ENCODE measurements around the gene SGK1.
"Not testable (repeated sequence)": the region's sequence is repeated elsewhere in the genome, so short reads cannot be mapped to it uniquely, and the experiment has no call there.

Gene SGK1

DNA sequence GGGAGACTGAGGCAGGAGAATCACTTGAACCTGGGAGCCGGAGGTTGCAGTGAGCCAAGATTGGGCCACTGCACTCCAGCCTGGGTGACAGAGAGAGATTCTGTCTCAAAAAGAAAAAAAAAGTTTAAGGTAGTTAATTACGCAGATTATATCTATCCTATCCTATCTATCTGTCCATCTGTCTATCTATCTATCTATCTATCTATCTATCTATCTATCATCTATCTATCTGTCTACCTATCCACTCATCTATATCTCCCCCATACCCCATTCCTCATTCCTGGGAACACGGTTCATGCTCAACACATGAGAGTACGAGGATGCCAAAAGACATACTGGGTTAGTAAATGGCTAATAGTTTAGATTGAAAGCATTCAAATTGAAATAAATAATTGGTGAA lies 8.3 kb upstream of the SGK1 start:
- DNase-seq (ENCODE audit: low read depth): not testable (repeated sequence)

- DNase-seq (ENCODE audit: low read depth): no peak
Measured at GRCh38 chr6:134324766-134325165, 6.9 kb upstream of the SGK1 start.

DNA sequence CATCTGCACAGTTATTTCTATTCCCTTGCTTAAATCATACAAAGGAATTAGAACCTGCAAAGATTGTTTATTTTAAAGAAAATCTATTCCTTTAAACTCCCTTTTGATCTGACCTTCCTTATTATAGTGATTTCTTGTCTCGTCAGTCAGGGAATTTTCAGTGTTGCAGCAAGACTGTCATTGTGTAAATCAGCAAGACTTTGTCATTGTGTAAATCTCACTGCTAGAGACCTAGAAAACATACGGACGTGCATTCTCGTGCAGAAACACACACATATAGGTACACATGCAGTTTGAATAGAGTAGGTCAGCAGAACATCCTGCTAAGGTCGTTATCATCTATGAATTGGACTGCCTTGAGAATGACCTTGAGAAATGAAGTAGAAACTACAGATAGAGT lies 6.2 kb upstream of the SGK1 start:
- no peak for DNase-seq (ENCODE audit: low read depth)

GRCh38 chr6:134323698-134324097 lies 5.8 kb upstream of the SGK1 start:
- no peak for DNase-seq (ENCODE audit: low read depth)

DNA sequence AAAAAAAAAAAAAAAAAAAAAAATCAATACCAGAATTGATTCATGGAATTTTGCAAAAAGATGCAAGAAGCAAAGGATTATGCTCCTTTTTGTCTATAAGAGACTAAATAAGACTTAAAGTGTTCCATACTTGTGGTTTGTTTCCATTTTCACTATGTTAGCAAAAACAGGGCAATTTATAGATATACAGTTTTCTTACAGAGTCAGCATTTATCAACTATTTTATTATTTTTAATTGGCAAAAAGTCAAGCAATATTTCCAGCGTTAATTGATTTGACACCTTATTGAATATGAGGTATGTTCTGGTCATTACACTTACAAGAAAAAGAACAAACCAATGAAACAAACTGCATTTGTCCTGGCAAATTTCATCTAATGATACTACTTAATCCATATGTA lies 5.4 kb upstream of the SGK1 start:
- no peak for DNase-seq (ENCODE audit: low read depth)

- DNase-seq (ENCODE audit: low read depth): no peak
Measured at GRCh38 chr6:134322216-134322615, 4.3 kb upstream of the SGK1 start.

GRCh38 chr6:134321246-134321645 lies 3.3 kb upstream of the SGK1 start:
- DNase-seq (ENCODE audit: low read depth): no peak

- DNase-seq (ENCODE audit: low read depth): not testable (repeated sequence)
Measured at GRCh38 chr6:134319686-134320085, 1.8 kb upstream of the SGK1 start.

- DNase-seq (ENCODE audit: low read depth): no peak
Measured at GRCh38 chr6:134318974-134319281, 1.0 kb upstream of the SGK1 start.

DNA sequence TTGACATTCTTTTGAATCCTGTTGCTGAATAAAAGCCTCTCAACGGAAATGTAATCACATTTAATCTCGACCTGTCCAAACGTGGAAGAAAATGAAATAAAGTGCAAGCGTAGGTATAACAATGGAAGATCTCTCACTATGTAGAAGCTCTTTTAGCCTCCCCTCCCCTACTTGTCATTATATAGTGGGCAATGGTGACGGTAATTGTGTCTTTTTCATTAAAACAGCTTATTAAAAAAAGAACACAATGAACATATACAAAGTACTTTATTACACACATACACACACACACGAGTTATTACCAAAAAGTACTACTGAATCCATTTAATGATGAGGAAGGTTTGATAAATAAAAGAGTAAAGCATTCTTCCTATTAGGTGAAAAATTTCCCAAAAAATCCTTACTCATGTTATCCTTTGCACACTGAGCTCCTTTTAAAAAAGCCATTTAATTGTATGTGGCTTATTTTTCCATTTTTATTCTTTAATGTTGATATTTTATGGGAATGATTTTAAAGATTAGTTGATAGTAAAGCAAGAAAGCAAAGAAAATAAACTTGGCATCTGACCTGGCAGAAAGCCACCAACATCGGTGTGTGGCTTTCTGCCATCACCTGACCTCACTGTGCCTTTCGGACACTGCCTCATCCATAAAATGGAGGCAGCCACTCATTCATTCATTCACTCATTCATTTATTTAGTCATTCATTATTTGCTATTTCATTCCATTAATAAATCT lies 493 bp upstream of the SGK1 start:
- DNase-seq (ENCODE audit: low read depth): no peak

DNA sequence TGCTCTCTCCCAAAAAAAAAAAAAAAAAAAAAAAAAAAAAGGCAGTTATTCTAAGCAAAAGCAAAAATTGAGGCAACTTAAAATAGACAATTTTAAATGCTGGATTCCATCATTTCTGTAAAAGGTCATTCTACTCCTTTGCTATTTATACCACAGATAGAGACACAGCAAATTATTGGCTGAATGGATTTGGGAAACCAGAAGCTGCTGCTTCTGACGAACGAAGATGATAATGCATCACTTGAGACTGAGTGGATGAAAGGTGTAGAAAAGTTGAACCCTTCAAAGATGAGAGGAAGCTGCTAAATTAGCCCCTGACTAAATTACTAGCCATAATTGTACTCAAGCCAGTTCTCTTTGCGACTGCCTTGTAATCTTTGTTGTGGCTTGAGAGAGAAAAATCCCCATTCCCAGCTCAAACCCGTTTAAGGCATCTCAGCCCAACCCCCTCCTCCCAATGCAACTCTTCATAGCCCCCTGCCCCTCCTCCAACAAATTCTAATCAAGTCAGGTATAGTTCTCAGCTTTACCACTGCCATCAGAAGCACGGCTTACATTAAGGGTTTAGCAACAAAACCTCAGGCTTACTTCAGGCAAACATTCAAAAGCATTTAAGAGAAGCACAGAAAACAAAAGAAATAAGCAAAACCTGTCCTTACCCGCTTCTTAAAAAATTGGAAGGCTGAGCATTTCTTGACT lies 1.0 kb downstream of the SGK1 start:
- no peak for DNase-seq (ENCODE audit: low read depth)

- no peak for DNase-seq (ENCODE audit: low read depth)
Measured at GRCh38 chr6:134315974-134316441, 1.9 kb downstream of the SGK1 start.

- DNase-seq (ENCODE audit: low read depth): no peak
Measured at GRCh38 chr6:134315189-134315588, 2.7 kb downstream of the SGK1 start.

DNA sequence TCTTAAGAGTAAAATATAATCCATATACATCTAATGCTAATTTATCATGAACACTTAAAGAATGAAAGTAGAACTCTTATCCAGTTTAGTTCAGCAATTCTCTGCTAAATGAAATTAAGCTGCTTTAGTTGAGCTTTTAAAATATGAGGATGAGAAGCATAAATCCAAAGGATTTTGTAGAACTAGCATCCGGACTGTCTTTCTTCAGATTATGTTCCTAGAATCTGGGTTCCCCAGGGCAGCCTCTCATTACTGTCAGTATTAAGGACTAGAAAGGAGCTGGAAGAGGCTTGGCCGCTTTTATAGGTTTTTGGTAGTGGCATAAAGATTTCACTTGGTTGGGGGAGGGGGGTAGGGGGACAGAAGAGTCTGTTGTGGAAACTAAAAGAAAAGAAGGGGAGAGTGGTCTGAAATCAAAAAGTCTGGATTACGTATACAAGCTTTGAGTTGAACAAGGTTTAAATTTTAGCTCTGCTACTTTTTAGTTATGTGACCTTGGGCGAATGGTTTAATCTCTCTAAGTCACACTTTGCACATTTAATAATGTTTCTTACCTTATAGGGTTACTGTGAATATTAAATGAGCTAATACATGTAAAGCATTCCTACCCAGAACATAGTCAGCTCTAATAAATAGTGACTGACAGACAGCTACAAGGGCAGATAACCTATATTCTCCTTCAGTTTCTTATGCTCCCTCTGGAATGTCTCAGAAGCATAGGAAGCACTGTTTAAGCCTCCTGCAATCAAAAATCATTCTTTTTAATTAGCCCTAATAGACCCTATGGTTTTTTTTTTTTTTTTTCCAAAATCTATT lies 3.7 kb downstream of the SGK1 start:
- no peak for DNase-seq (ENCODE audit: low read depth)

- DNase-seq (ENCODE audit: low read depth): no peak
Measured at GRCh38 chr6:134312038-134312660, 5.8 kb downstream of the SGK1 start.

GRCh38 chr6:134310817-134311216 lies 7.1 kb downstream of the SGK1 start:
- no peak for DNase-seq (ENCODE audit: low read depth)

- DNase-seq (ENCODE audit: low read depth): no peak
Measured at GRCh38 chr6:134309983-134310605, 7.8 kb downstream of the SGK1 start.

- DNase-seq (ENCODE audit: low read depth): no peak
Measured at GRCh38 chr6:134309227-134309626, 8.7 kb downstream of the SGK1 start.

DNA sequence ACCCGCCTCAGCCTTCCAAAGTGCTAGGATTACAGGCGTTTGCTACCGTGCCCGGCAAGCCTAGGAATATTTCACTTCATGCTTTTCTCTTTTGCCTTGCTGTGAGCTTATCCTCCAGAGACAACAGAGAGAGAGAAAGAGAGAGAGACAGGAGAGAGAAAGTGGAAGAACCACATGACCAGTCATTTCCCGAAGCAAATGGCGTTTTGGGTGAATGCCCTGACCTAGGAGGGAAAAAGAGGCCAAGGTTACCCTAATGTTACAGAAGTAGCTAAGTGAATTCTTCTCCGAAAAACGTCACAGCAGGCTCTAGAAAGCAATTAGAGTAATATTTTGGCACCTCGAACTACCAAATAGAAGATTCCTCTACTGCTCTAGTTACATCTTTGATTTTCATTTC lies 9.1 kb downstream of the SGK1 start:
- DNase-seq (ENCODE audit: low read depth): no peak

- no peak for DNase-seq (ENCODE audit: low read depth)
Measured at GRCh38 chr6:134307870-134308269, 10.0 kb downstream of the SGK1 start.

- no peak for DNase-seq (ENCODE audit: low read depth)
Measured at GRCh38 chr6:134307075-134307474, 10.8 kb downstream of the SGK1 start.

DNA sequence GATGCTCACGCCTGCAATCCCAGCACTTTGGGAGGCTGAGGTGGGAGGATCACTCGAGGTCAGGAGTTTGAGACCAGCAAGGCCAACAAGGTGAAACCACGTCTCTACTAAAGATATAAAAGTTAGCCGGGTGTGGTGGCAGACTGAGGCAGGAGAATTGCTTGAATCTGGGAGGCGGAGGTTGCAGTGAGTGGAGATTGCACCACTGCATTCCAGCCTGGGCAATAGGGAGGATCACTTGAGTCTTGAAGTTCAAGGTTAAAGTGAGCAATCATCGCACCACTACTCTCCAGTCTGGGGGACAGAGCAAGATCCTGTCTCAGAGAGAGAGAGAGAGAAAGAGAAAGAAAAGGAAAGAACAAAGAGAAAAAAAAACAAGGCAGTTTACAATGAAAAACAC lies 13.5 kb downstream of the SGK1 start:
- DNase-seq (ENCODE audit: low read depth): not testable (repeated sequence)

Measured in T-helper 22 cell (primary cell).